Uterus (tissue), 4 donors: ENCODE measurements around the gene BMP5. TPM values are rescaled to one million over a fixed set of nuclear protein-coding genes. Genes with fewer than 3 reads are reported as not detected.

Source experiments
- DNase-seq, 2 donors: peaks; one replicate each; pipeline ENCODE4 v3.0.0-alpha.2; 2019 to 2020
- H3K27ac ChIP-seq, 2 donors: fragments of 200-600 bp; sonication (generic); 1 replicate in 1 of 2; 2 replicates in 1 of 2; pipeline ENCODE4 v1.5.1; 2016 to 2018
- H3K27me3 ChIP-seq, 2 donors: fragments of 200-600 bp; sonication (generic); one replicate each; pipeline ENCODE4 v1.5.1; 2018 to 2019; ENCODE audit warnings: control low read depth in 1 of 2
- H3K36me3 ChIP-seq, 2 donors: fragments of 200-600 bp; sonication (generic); one replicate each; pipeline ENCODE4 v1.5.1; 2019; ENCODE audit warnings: control low read depth in 1 of 2
- H3K4me1 ChIP-seq, 2 donors: fragments of 200-600 bp; sonication (generic); one replicate each; pipeline ENCODE4 v1.5.1; 2018 to 2019; ENCODE audit warnings: control low read depth in 1 of 2
- H3K4me3 ChIP-seq, 2 donors: fragments of 200-600 bp; sonication (generic); 1 replicate in 1 of 2; 2 replicates in 1 of 2; pipeline ENCODE4 v1.5.1; 2018 to 2019; ENCODE audit warnings: mild to moderate bottlenecking in 1 of 2
- H3K9me3 ChIP-seq, 2 donors: fragments of 200-600 bp; sonication (generic); one replicate each; pipeline ENCODE4 v1.5.1; 2019; ENCODE audit warnings: control low read depth in 1 of 2
- POLR2A ChIP-seq, 2 donors: fragments of 450-650 bp; IDR thresholded peaks; one replicate each; pipeline ENCODE4 v1.6.1; 2016; ENCODE audit warnings: antibody characterized with exemption in 2 of 2, mild to moderate bottlenecking in 1 of 2, moderate library complexity in 1 of 2
- intact Hi-C: fragments of 100-400 bp; cut with DNase I; formaldehyde crosslinking; loops from one replicate; pipeline ENCODE4 v1.15.1; 2023; ENCODE audit warnings: low total_unique reads
- total RNA-seq, 4 donors: library from RNA; depleted of rRNA in 3 of 4; stranded (reverse); fragments of >200 nt in 3 of 4; gene quantifications; one replicate each; pipeline versions ENCODE4 v1.1.0 to v1.2.4, GENCODE V29; 2014 to 2023
- TF ChIP-seq, protein P1 (sequence below), 4 experiments: fragments of 200-600 bp in 2 of 4; fragments of 450-650 bp in 2 of 4; sonication (generic) in 2 of 4; IDR thresholded peaks; one replicate each; pipeline ENCODE4 v1.5.1; 2016 to 2019; ENCODE audit warnings: antibody characterized with exemption in 4 of 4, mild to moderate bottlenecking in 2 of 4, moderate library complexity in 1 of 4
- donor health status: DM: yes; HTN: yes; CAD: no.

The BMP5 gene
- total RNA-seq, 4 donors from 2014 or later, result 0.41 TPM; not detected in 3

- no peaks in the 10 kb centered on the region for H3K27me3 ChIP-seq
- intact Hi-C loops, result no loop called here
- no peak for DNase-seq
- no peaks in the 10 kb centered on the region for H3K4me1 ChIP-seq
- TF ChIP-seq, protein P1, sequence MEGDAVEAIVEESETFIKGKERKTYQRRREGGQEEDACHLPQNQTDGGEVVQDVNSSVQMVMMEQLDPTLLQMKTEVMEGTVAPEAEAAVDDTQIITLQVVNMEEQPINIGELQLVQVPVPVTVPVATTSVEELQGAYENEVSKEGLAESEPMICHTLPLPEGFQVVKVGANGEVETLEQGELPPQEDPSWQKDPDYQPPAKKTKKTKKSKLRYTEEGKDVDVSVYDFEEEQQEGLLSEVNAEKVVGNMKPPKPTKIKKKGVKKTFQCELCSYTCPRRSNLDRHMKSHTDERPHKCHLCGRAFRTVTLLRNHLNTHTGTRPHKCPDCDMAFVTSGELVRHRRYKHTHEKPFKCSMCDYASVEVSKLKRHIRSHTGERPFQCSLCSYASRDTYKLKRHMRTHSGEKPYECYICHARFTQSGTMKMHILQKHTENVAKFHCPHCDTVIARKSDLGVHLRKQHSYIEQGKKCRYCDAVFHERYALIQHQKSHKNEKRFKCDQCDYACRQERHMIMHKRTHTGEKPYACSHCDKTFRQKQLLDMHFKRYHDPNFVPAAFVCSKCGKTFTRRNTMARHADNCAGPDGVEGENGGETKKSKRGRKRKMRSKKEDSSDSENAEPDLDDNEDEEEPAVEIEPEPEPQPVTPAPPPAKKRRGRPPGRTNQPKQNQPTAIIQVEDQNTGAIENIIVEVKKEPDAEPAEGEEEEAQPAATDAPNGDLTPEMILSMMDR (IDR thresholded peaks at IDR 0.05), result no peak
- TF ChIP-seq POLR2A (IDR thresholded peaks at IDR 0.05), result no peak
- H3K27ac ChIP-seq, result no peak overlapping the region
- no peaks in the 10 kb centered on the region for H3K36me3 ChIP-seq
- no peak overlapping the region for H3K4me3 ChIP-seq
- no peaks in the 10 kb centered on the region for H3K9me3 ChIP-seq
Measured at GRCh38 chr6:55785273-55785672, 90.1 kb downstream of the BMP5 start.

- Histone ChIP-seq H3K4me1 (no peaks in the 10 kb centered on the region), H3K27me3 (no peaks in the 10 kb centered on the region), H3K9me3 (no peaks in the 10 kb centered on the region), H3K27ac (no peak overlapping the region), H3K4me3 (no peak overlapping the region), H3K36me3 (no peaks in the 10 kb centered on the region)
- no peak for TF ChIP-seq POLR2A (IDR thresholded peaks at IDR 0.05)
- TF ChIP-seq, protein P1 (IDR thresholded peaks at IDR 0.05), result no peak
- intact Hi-C loops, result no loop called here
- DNase-seq, result no peak
Measured at GRCh38 chr6:55782275-55782674, 93.1 kb downstream of the BMP5 start.

DNA sequence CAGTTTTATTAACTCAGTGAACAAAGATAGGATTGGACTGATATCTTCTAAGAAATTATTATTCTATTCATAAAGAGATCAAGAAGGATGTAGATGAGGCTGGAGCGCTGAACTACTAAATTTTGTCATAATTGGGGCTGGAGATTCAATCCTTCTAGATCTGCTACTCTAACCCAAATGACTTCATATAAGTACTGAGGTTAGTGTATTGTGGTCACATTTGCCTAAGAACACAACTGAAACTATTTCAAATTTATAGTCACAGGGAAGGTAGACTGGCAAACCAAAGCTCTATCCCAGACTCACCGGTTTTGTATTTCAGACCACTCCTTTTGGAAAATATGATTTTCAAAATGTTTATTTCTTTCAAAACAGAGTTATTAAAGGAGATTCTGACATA is 96.7 kb downstream of the BMP5 start:
- DNase-seq, result no peak
- H3K4me3 ChIP-seq, result no peak overlapping the region
- H3K36me3 ChIP-seq, result no peaks in the 10 kb centered on the region
- no peaks in the 10 kb centered on the region for H3K4me1 ChIP-seq
- TF ChIP-seq, protein P1 (IDR thresholded peaks at IDR 0.05), result no peak
- no peak for TF ChIP-seq POLR2A (IDR thresholded peaks at IDR 0.05)
- H3K9me3 ChIP-seq, result no peaks in the 10 kb centered on the region
- intact Hi-C loops, result no loop called here
- no peaks in the 10 kb centered on the region for H3K27me3 ChIP-seq
- no peak overlapping the region for H3K27ac ChIP-seq

GRCh38 chr6:55777469-55777868 is 97.9 kb downstream of the BMP5 start:
- TF ChIP-seq POLR2A (IDR thresholded peaks at IDR 0.05), result no peak
- TF ChIP-seq, protein P1 (IDR thresholded peaks at IDR 0.05), result no peak
- Histone ChIP-seq H3K27me3 (no peaks in the 10 kb centered on the region), H3K27ac (no peak overlapping the region), H3K4me1 (no peaks in the 10 kb centered on the region), H3K36me3 (no peaks in the 10 kb centered on the region), H3K9me3 (no peaks in the 10 kb centered on the region), H3K4me3 (no peak overlapping the region)
- intact Hi-C loops, result no loop called here
- DNase-seq, result no peak

GRCh38 chr6:55776113-55776512 is 99.3 kb downstream of the BMP5 start:
- intact Hi-C loops, result no loop called here
- TF ChIP-seq, protein P1 (IDR thresholded peaks at IDR 0.05), result no peak
- TF ChIP-seq POLR2A (IDR thresholded peaks at IDR 0.05), result no peak
- DNase-seq, result no peak
- no peaks in the 10 kb centered on the region for H3K4me1 ChIP-seq
- H3K4me3 ChIP-seq, result no peak overlapping the region
- no peaks in the 10 kb centered on the region for H3K27me3 ChIP-seq
- H3K36me3 ChIP-seq, result no peaks in the 10 kb centered on the region
- no peak overlapping the region for H3K27ac ChIP-seq
- no peaks in the 10 kb centered on the region for H3K9me3 ChIP-seq
